ENCODE results near the gene AP5Z1.
"Not testable (repeated sequence)": the region's sequence is repeated elsewhere in the genome, so short reads cannot be mapped to it uniquely, and the experiment has no call there.

DNA sequence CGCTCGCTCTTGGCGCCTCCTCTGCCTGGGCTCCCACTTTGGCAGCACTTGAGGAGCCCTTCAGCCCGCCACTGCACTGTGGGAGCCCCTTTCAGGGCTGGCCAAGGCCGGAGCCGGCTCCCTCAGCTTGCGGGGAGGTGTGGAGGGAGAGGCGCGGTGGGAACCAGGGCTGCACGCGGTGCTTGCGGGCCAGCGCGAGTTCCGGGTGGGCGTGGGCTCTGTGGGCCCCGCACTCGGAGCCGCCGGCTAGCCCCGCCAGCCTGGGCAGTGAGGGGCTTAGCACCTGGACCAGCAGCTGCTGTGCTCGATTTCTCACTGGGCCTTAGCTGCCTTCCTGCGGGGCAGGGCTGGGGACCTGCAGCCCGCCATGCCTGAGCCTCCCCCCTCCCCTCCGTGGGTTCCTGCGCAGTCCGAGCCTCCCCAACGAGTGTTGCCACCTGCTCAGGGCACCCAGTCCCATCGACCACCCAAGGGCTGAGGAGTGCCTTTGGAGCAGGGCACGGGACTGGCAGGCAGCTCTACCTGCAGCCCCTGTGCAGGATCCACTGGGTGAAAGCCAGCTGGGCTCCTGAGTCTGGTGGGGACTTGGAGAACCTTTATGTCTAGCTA, 18.1 kb downstream of the AP5Z1 start:
- TF ChIP-seq, protein P1, sequence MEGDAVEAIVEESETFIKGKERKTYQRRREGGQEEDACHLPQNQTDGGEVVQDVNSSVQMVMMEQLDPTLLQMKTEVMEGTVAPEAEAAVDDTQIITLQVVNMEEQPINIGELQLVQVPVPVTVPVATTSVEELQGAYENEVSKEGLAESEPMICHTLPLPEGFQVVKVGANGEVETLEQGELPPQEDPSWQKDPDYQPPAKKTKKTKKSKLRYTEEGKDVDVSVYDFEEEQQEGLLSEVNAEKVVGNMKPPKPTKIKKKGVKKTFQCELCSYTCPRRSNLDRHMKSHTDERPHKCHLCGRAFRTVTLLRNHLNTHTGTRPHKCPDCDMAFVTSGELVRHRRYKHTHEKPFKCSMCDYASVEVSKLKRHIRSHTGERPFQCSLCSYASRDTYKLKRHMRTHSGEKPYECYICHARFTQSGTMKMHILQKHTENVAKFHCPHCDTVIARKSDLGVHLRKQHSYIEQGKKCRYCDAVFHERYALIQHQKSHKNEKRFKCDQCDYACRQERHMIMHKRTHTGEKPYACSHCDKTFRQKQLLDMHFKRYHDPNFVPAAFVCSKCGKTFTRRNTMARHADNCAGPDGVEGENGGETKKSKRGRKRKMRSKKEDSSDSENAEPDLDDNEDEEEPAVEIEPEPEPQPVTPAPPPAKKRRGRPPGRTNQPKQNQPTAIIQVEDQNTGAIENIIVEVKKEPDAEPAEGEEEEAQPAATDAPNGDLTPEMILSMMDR (IDR thresholded peaks at IDR 0.05): not testable (repeated sequence)
- not testable (repeated sequence) for TF ChIP-seq POLR2A, POLR2AphosphoS5 (IDR thresholded peaks at IDR 0.05)

Measured in prostate gland (tissue), 2 donors.